T-helper 1 cell (primary cell): ENCODE measurements around the gene SPAG7.

Source experiments
- DNase-seq, 5 donors: peaks; one replicate each; pipeline ENCODE4 v3.0.0-alpha.2; 2012 to 2020

SPAG7 gene

DNA sequence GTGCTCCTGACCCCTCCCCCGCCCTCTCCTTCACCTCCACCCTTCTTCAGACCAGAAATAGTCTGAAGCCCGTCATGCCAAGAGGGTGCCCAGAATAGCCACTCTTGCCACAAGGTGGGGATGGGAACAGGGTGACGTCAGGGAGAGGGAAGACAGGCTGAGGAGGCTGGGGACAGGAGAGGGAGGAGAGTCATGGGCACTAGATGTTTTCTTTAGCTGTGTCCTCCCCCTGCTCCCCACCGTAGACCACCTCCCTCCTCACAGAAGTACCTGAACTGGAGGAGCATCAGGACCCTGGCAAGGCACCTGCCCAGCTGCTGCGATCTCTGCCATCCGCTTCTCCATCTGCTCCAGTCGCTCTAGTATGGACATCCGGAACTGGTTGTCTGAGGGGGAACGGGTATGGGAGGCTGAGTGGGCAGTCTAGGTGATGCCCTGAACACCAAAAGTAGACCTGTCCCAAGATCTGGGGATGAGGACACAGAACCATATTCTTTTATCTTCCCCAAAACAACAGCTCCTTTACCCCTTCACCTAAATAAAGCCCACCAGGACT is 6.6 kb upstream of the SPAG7 start:
- no peak for DNase-seq

- no peak for DNase-seq
These were observed 5.9 kb upstream of the SPAG7 start for GRCh38 chr17:4973256-4974114.

- no peak for DNase-seq
These were observed 5.1 kb upstream of the SPAG7 start for GRCh38 chr17:4972752-4973151.

DNA sequence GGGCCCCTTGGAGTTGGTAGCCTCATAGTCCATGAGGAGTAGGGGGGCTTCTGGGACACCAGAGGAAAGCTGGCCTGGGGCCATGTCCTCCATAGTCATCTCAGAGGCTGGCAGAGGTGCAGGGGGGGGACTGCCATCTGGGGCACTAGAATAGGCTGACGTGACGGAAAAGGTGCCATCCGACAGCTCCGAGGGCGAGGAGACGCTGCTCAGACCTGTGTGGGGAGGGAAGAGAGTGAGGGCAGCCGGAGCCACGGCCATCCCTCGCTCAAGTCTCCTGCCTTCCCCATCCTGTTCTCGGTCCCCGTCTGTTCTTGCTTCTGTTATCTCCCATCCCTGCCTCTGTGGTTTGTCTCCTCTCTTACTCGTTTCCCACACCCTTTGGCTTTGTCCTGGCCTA is 4.7 kb upstream of the SPAG7 start:
- no peak for DNase-seq

GRCh38 chr17:4971826-4972225 is 4.2 kb upstream of the SPAG7 start:
- no peak for DNase-seq

GRCh38 chr17:4970273-4970672 is 2.7 kb upstream of the SPAG7 start:
- DNase-seq: no peak

DNA sequence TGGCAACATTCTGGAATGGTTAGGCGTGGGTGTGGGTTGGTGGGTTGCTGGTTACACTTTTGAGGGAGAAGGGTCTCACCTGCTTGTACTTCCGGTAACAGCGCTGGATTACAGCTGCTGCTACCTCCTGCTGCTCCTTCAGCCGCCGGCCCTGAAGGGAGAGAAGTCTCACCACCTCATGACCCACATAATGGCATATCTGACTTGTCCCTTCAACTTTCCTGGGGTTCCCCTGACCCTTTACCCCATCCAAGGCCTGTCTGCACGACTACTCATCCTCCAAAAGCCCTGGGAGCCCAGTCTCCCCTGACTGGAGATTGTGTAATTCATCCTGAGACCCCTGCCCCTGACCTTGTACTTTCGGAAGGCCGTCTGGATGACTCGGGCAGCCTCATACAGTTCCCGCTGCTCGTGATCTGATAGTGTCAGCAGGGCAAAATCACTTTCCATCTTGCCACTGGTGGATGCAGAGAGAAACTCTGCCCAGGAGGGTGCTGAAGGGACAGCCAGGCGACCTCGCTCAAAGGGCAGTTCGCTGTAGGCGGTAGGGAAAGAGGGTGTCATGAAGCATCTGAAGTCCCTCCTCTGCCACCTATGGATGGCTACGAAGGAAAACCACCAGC is 2.0 kb upstream of the SPAG7 start:
- no peak for DNase-seq

DNA sequence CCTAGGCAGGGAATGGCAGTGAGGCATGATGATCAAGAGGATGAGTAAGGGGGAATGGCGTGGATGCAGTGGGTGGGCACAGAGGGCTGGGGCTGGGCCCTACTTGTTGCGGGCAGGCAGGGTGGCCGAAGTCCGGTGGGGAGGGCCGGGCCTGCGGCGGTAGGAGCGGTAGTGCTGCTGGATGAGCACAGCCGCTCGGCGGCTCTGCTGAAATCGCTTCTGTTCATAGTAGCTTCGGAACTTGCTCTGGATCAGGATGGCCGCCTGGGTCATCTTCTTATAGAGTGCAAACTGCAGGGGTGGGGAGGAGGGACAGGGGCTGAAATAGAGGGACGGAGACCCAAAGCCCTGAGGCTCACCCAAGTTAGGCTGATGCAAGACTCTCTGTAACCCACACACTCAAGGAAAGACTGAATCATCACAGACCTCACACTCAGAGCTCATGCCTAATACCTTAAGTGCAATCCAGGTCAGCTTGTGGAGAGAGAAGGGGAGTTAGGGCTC is 1.5 kb upstream of the SPAG7 start:
- DNase-seq: peak in 1 of 5 donors; percentile 84

GRCh38 chr17:4968486-4969046 is 949 bp upstream of the SPAG7 start:
- no peak for DNase-seq

DNA sequence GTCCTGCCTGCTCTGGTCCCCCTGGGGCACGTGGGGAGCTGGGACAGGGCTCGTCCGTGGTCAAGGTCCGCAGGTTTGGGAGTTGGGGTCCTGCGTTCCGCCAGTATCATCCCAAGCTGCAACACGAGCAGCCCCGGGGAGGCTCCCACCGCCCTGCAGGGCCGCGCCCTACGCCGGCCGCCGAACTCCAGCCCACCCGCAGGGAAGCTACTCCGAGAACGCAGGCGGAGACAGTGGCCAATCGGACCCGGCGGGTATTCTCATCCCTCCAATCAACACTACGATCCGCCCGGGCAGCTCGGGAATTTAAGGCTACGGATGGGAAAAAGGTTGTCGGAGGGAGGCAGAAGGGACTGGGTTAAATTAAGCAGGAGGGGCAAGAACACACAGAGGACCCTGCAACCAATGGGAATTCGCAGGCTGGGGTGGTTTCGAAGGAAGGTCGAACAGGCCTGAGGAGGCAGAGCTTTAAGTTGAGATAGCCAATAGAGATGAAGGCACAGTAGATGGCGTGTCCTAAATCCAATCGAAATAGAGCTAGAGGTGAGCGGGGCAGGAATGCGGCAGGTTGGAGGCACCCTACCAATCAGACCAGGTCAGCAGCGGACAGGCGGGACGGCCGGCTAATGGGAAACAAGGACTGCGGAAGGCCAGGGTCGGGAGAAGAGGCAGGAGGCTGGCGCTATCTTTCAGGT is 626 bp downstream of the SPAG7 start:
- DNase-seq: peak; percentile 88 to 99 (median 92)

DNA sequence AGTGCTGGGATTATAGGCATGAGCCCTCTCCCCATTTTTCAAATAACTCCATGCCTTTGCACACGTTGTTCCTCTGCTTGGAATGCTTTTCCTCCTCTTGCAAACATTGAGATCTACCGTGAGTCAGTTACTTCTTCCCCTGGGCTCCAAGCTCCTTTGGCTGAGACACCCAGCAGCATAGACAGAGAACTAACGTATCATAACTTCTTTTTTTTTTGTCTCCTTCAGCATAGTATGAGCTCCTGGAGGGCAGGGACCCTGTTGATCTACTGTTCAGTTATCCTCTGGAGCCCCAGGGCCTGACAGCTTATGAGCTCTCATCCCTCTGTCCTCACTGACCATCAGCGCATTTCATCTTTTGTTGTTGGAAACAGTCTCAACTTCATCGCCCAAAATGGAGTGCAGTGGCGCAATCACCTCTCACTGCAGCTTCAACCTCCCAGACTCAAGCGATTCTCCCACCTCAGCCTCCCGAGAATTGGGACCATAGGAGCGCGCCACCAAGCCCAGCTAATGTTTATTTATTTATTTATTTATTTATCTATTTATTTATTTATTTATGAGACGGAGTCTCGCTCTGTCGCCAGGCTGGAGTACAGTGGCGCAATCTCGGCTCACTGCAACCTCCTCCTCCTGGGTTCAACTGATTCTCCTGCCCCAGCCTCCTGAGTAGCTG is 2.2 kb downstream of the SPAG7 start:
- no peak for DNase-seq

GRCh38 chr17:4960279-4960922 is 7.2 kb downstream of the SPAG7 start:
- DNase-seq: no peak

DNA sequence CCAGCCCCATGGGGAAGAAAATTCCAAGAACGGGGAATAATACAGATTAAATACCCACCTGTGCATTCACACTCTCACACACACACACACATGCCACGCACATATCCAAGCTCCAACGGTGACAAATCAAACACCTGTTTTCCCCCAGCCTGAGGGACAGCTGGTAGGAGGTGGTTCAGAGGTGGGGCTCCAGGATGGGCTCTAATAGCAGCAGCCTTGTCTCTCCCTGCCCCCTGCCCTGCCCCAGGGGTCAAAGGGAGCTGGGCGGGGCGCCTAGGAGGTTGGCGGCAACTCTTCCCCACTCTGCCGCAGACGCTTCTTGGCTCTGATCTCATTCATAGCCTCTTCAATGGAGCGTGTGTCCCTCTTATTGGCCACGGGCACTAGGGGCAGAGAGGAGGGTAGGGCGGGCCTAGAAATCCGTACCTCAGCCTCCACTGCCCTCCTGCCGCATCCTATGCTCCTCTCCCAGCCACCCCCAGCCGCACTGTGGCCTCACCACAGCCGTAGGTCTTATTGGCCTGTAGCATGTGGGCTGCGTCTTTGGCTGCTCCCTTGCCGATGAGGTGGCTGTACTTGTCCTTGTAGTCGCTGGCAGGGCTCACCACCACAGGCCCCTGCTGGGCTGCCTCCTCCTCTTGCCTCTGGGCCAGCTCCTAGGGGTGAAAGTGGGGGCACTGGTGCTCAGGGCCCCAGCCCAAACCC is 8.2 kb downstream of the SPAG7 start:
- no peak for DNase-seq

GRCh38 chr17:4958102-4958501 is 9.5 kb downstream of the SPAG7 start:
- DNase-seq: no peak

GRCh38 chr17:4956493-4957061 is 11.0 kb downstream of the SPAG7 start:
- DNase-seq: peak in 3 of 5 donors; percentile 34 to 50 (median 40)

DNA sequence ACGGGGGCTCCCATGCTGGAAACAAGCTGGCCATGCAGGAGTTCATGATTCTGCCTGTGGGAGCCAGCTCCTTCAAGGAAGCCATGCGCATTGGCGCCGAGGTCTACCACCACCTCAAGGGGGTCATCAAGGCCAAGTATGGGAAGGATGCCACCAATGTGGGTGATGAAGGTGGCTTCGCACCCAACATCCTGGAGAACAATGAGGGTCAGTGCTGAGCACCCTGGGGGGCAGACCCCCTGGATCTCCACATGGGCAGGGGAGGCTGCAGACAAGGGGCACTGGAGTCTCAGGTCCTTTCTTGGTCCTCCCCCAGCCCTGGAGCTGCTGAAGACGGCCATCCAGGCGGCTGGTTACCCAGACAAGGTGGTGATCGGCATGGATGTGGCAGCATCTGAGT is 12.5 kb downstream of the SPAG7 start:
- DNase-seq: no peak

DNA sequence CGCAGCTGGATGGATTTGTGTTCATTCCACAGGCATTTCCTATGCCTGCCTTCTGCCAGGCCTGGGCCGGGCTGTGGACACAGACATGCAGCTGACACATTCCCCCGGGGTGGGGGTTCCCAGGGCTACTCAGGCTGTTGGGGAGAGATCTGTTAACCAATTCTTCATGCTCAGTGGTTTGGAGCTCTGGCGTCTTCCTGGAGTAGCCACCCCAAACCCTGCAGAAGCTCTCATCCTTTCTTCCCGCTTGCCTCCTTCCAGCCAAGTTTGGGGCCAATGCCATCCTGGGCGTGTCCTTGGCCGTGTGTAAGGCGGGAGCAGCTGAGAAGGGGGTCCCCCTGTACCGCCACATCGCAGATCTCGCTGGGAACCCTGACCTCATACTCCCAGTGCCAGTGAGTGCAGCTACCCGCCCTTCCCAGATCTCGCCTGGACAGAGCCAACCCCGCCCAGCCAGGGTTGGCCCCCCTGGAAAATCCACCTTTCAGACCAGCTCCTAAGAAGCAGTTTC is 14.1 kb downstream of the SPAG7 start:
- no peak for DNase-seq

DNA sequence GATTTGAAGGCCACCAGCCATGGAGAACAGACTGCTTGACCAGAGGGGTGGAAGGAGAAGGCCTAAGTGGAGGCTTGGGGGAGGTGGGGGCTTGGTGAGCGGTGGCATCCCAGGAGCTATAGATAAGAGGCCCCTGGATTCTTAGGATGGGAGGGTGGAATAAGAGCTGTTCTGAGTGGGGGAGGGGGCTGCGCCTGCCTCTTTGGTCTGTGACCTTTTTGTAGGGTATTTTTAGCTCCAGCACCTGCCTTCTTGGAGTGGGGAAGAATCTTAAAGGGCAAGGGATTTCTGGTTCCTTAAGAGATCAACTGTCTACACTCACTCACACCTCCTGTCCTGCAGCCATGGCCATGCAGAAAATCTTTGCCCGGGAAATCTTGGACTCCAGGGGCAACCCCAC is 16.1 kb downstream of the SPAG7 start:
- DNase-seq: no peak

GRCh38 chr17:4950746-4951204 is 16.8 kb downstream of the SPAG7 start, which contains the start of gene ENO3:
Gene ENO3, plus strand, starts transcription at chr17:4951119. Its CDS starts 711 bp downstream, at chr17:4951830.
- no peak for DNase-seq

- DNase-seq: peak in 2 of 5 donors; percentile 48 to 53
These were observed 17.4 kb downstream of the SPAG7 start for GRCh38 chr17:4950075-4950745.
